ENCODE results near the gene ZBTB38. TPM values are rescaled to one million over a fixed set of nuclear protein-coding genes. Genes with fewer than 3 reads are reported as not detected.
A peak's percentile ranks its signal among the peaks of the same experiment; 100 is the strongest.

ZBTB38 gene
- total and polyA plus RNA-seq, 2 donors from 2014 or later: 8.6 to 113 TPM

DNA sequence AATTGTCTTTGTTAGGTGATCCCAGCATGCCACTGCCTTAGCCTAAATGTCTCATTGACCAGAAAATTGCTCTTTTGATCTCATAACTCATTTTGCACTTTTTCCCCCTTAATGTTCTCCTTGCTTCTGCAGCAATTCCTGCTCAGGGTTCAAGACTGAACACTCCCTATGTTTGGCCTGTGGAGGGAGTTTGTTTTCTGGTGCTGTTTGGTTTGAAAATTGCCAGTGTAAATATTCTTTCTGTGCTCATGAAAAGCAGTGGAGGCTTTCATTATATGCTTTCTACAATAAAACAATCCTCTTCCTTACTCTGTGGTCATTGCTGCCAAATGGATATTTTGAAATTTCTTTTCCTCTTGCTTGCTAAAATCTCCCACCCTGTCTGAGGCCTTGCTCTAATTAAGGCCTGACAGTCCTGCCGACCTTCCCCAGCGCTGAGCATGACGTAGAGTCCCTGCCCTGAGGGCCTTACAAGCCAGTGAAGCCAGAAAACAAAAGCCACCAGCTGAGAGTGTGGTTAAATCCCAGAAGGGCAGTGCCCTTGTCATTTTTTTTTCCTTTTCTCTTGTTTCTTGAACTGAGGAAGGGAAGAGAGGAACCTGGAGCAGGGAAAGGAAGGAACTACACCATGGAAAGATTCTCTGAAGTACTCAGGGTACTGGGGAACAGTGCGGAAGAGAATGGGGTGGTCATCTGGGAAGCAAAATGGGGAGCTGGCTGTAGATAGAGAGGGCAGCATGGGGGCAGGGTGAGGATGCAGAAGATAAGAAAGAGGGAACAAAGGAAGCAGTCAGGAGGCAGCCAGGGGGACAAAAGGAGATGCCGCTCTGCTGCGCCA lies 24.8 kb downstream of the ZBTB38 start:
- no peaks in the 10 kb centered on the region for H3K27me3 ChIP-seq (ENCODE audit: control insufficient read depth, insufficient read depth, low read length)
- H3K4me3 ChIP-seq (ENCODE audit: low read length in 3 of 3): no peak overlapping the region
- H3K27ac ChIP-seq (ENCODE audit: low read depth in 2 of 2, low read length in 2 of 2): peak overlapping the region; percentile 8 to 23
- H3K4me1 ChIP-seq (ENCODE audit: control insufficient read depth in 2 of 3, insufficient read depth in 2 of 3, low read depth in 1 of 3, low read length in 3 of 3): peaks cover 0 to 2% (median 0%) of the 10 kb centered on the region in 3 donors
- intact Hi-C loops (cut with DNase I): no loop called here
- peaks cover 0 to 8% (median 8%) of the 10 kb centered on the region in 3 donors for H3K36me3 ChIP-seq (ENCODE audit: control insufficient read depth in 2 of 3, insufficient read depth in 3 of 3, low read length in 3 of 3)
- TF ChIP-seq CTCF (IDR thresholded peaks at IDR 0.05; ENCODE audit: borderline replicate concordance, extremely low read depth, insufficient read depth): no peak
- DNase-seq: peak in 2 of 5 donors; percentile 30 to 67
- H3K9ac ChIP-seq (ENCODE audit: low read length in 3 of 3): no peak overlapping the region
- H3K9me3 ChIP-seq (ENCODE audit: control insufficient read depth in 2 of 3, insufficient read depth in 1 of 3, low read length in 3 of 3): peaks cover 0 to 4% (median 3%) of the 10 kb centered on the region in 3 donors
- no peak for FAIRE-seq

GRCh38 chr3:141393735-141394076 lies 25.4 kb downstream of the ZBTB38 start:
- peak overlapping the region in 1 of 2 donors; percentile 23 for H3K27ac ChIP-seq (ENCODE audit: low read depth in 2 of 2, low read length in 2 of 2)

DNA sequence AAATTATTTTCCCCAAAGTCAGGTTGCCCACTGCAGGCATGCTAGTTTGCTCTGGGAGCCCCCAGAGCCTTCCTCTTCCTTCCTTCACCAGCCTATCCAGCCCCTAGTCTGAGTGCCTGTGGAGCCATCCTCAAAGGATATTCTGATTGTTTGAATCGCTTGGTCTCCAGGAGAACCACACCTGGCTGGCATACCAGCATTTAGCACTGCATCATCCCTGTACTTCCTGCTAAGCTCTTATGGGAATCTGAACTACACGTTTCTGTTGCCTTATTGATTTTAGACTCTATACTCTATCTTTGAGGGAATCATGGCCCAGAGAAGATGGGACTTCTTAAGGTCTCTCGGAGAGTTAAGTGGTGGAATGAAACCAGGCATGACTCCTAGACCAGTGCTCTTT lies 26.3 kb downstream of the ZBTB38 start:
- no peak overlapping the region for H3K27ac ChIP-seq (ENCODE audit: low read depth in 2 of 2, low read length in 2 of 2)
- peaks cover 0 to 4% (median 3%) of the 10 kb centered on the region in 3 donors for H3K9me3 ChIP-seq (ENCODE audit: control insufficient read depth in 2 of 3, insufficient read depth in 1 of 3, low read length in 3 of 3)
- H3K4me1 ChIP-seq (ENCODE audit: control insufficient read depth in 2 of 3, insufficient read depth in 2 of 3, low read depth in 1 of 3, low read length in 3 of 3): peaks cover 0 to 2% (median 0%) of the 10 kb centered on the region in 3 donors
- no peak for DNase-seq
- no peak for FAIRE-seq
- H3K9ac ChIP-seq (ENCODE audit: low read length in 3 of 3): no peak overlapping the region
- no peak for TF ChIP-seq CTCF (IDR thresholded peaks at IDR 0.05; ENCODE audit: borderline replicate concordance, extremely low read depth, insufficient read depth)
- intact Hi-C loops (cut with DNase I): no loop called here
- H3K36me3 ChIP-seq (ENCODE audit: control insufficient read depth in 2 of 3, insufficient read depth in 3 of 3, low read length in 3 of 3): peaks cover 0 to 8% (median 8%) of the 10 kb centered on the region in 3 donors
- no peak overlapping the region for H3K4me3 ChIP-seq (ENCODE audit: low read length in 3 of 3)
- H3K27me3 ChIP-seq (ENCODE audit: control insufficient read depth, insufficient read depth, low read length): no peaks in the 10 kb centered on the region

More at GRCh38 chr3:141393735-141394076, 25.4 kb downstream of the ZBTB38 start:
- H3K4me3 ChIP-seq (ENCODE audit: low read length in 3 of 3): no peak overlapping the region
- no peak for TF ChIP-seq CTCF (IDR thresholded peaks at IDR 0.05; ENCODE audit: borderline replicate concordance, extremely low read depth, insufficient read depth)
- DNase-seq (no peak), FAIRE-seq (no peak)
- H3K36me3 ChIP-seq (ENCODE audit: control insufficient read depth in 2 of 3, insufficient read depth in 3 of 3, low read length in 3 of 3): peaks cover 0 to 8% (median 8%) of the 10 kb centered on the region in 3 donors
- peaks cover 0 to 2% (median 0%) of the 10 kb centered on the region in 3 donors for H3K4me1 ChIP-seq (ENCODE audit: control insufficient read depth in 2 of 3, insufficient read depth in 2 of 3, low read depth in 1 of 3, low read length in 3 of 3)
- intact Hi-C loops (cut with DNase I): no loop called here
- H3K9ac ChIP-seq (ENCODE audit: low read length in 3 of 3): no peak overlapping the region
- no peaks in the 10 kb centered on the region for H3K27me3 ChIP-seq (ENCODE audit: control insufficient read depth, insufficient read depth, low read length)
- peaks cover 0 to 4% (median 3%) of the 10 kb centered on the region in 3 donors for H3K9me3 ChIP-seq (ENCODE audit: control insufficient read depth in 2 of 3, insufficient read depth in 1 of 3, low read length in 3 of 3)
